ENCODE results near the gene PRCP. TPM values are rescaled to one million over a fixed set of nuclear protein-coding genes. Genes with fewer than 3 reads are reported as not detected.

PRCP gene
- total RNA-seq, 1 experiment from 2014 or later = 22.7 TPM

DNA sequence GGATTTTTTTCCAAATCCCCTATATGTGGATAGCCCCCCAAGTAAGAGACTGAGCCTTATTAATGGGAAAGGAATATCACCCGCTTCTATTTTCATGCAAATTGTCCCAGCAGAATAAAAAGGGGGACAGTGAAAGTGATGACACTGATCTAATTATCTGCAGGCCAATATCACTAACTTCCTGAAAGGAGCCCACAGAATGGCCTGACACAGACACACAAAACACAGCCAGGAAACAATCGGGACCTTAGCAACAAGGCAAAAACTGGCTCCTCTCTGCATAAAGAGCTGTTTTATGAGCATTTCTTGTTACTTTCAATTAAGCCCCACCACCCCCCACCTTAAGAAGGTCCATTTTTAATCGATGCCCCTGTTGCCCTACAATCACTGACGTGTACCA is 112.2 kb downstream of the PRCP start:
- DNase-seq = no peak
- H3K4me1 Mint-ChIP-seq (ENCODE audit: low read depth, unreplicated experiment) = no peaks in the 10 kb centered on the region
- no TSS peak for BruUV-seq (replicated peaks)
- no peaks in the 10 kb centered on the region for H3K9me3 Mint-ChIP-seq (ENCODE audit: low read depth, unreplicated experiment)
- no peaks in the 10 kb centered on the region for H3K36me3 Mint-ChIP-seq (ENCODE audit: insufficient read depth, unreplicated experiment)
- TF ChIP-seq, protein P1, sequence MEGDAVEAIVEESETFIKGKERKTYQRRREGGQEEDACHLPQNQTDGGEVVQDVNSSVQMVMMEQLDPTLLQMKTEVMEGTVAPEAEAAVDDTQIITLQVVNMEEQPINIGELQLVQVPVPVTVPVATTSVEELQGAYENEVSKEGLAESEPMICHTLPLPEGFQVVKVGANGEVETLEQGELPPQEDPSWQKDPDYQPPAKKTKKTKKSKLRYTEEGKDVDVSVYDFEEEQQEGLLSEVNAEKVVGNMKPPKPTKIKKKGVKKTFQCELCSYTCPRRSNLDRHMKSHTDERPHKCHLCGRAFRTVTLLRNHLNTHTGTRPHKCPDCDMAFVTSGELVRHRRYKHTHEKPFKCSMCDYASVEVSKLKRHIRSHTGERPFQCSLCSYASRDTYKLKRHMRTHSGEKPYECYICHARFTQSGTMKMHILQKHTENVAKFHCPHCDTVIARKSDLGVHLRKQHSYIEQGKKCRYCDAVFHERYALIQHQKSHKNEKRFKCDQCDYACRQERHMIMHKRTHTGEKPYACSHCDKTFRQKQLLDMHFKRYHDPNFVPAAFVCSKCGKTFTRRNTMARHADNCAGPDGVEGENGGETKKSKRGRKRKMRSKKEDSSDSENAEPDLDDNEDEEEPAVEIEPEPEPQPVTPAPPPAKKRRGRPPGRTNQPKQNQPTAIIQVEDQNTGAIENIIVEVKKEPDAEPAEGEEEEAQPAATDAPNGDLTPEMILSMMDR (IDR thresholded peaks at IDR 0.05; ENCODE audit: unreplicated experiment) = no peak
- CTCF ChIA-PET = no interaction called here
- no peak overlapping the region for H3K4me3 Mint-ChIP-seq (ENCODE audit: low read depth, unreplicated experiment)
- no peaks in the 10 kb centered on the region for H3K27me3 Mint-ChIP-seq (ENCODE audit: unreplicated experiment)
- intact Hi-C loops (cut with micrococcal nuclease; ENCODE audit: unreplicated experiment) = no loop called here
- no peak overlapping the region for H3K27ac Mint-ChIP-seq (ENCODE audit: unreplicated experiment)

GRCh38 chr11:82786836-82787235 is 113.4 kb downstream of the PRCP start:
- CTCF ChIA-PET = no interaction called here
- no peak for DNase-seq
- TF ChIP-seq, protein P1 (IDR thresholded peaks at IDR 0.05; ENCODE audit: unreplicated experiment) = no peak
- BruUV-seq (replicated peaks) = no TSS peak
- H3K9me3 Mint-ChIP-seq (ENCODE audit: low read depth, unreplicated experiment) = peaks cover 2% of the 10 kb centered on the region
- no peaks in the 10 kb centered on the region for H3K27me3 Mint-ChIP-seq (ENCODE audit: unreplicated experiment)
- no peaks in the 10 kb centered on the region for H3K4me1 Mint-ChIP-seq (ENCODE audit: low read depth, unreplicated experiment)
- no peak overlapping the region for H3K27ac Mint-ChIP-seq (ENCODE audit: unreplicated experiment)
- H3K36me3 Mint-ChIP-seq (ENCODE audit: insufficient read depth, unreplicated experiment) = no peaks in the 10 kb centered on the region
- intact Hi-C loops (cut with micrococcal nuclease; ENCODE audit: unreplicated experiment) = no loop called here
- no peak overlapping the region for H3K4me3 Mint-ChIP-seq (ENCODE audit: low read depth, unreplicated experiment)

- BruUV-seq (replicated peaks) = no TSS peak
- CTCF ChIA-PET = no interaction called here
- TF ChIP-seq, protein P1 (IDR thresholded peaks at IDR 0.05; ENCODE audit: unreplicated experiment) = no peak
- H3K4me3 Mint-ChIP-seq (ENCODE audit: low read depth, unreplicated experiment) = no peak overlapping the region
- H3K27me3 Mint-ChIP-seq (ENCODE audit: unreplicated experiment) = no peaks in the 10 kb centered on the region
- no peak for DNase-seq
- intact Hi-C loops (cut with micrococcal nuclease; ENCODE audit: unreplicated experiment) = no loop called here
- H3K36me3 Mint-ChIP-seq (ENCODE audit: insufficient read depth, unreplicated experiment) = no peaks in the 10 kb centered on the region
- no peaks in the 10 kb centered on the region for H3K4me1 Mint-ChIP-seq (ENCODE audit: low read depth, unreplicated experiment)
- H3K9me3 Mint-ChIP-seq (ENCODE audit: low read depth, unreplicated experiment) = peaks cover 7% of the 10 kb centered on the region
- H3K27ac Mint-ChIP-seq (ENCODE audit: unreplicated experiment) = no peak overlapping the region
Measured at GRCh38 chr11:82786001-82786400, 114.2 kb downstream of the PRCP start.

DNA sequence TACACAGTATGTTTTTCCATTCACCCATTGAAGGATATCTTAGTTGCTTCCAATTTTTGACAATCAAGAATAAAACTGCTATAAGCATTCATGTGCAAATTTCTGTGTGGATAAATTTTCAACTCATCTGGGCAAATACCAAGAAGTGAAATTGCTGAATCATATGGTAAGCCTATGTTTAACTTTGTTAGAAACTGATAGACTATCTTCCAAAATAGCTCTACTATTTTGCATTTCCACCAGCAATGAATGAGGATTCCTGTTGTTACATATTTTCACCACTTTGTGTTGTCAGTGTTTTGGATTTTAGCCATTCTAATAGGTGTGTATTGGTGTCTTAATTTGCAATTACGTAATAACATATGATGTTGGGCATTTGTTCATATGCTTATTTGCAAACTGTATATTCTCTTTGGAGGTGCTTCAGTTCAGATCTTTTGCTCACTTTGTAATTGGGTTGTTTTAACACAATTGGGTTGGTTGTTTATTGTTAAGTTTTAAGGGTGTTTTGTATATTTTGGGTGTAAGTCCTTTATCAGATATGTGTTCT is 117.3 kb downstream of the PRCP start:
- CTCF ChIA-PET = no interaction called here
- Mint-ChIP-seq H3K9me3 (ENCODE audit: low read depth, unreplicated experiment) (peaks cover 7% of the 10 kb centered on the region), H3K4me3 (ENCODE audit: low read depth, unreplicated experiment) (no peak overlapping the region)

More for the DNA sequence above, 117.3 kb downstream of the PRCP start:
- H3K27ac Mint-ChIP-seq (ENCODE audit: unreplicated experiment) = no peak overlapping the region
- no peaks in the 10 kb centered on the region for H3K4me1 Mint-ChIP-seq (ENCODE audit: low read depth, unreplicated experiment)
- no TSS peak for BruUV-seq (replicated peaks)
- intact Hi-C loops (cut with micrococcal nuclease; ENCODE audit: unreplicated experiment) = no loop called here
- TF ChIP-seq, protein P1 (IDR thresholded peaks at IDR 0.05; ENCODE audit: unreplicated experiment) = no peak
- H3K27me3 Mint-ChIP-seq (ENCODE audit: unreplicated experiment) = no peaks in the 10 kb centered on the region
- H3K36me3 Mint-ChIP-seq (ENCODE audit: insufficient read depth, unreplicated experiment) = no peaks in the 10 kb centered on the region
- DNase-seq = no peak
